ENCODE results near the gene HORMAD2.

- TF ChIP-seq CTCF (conservative IDR thresholded peaks at IDR 0.05; ENCODE audit: low read length) (no peak), EZH2phosphoT487 (IDR thresholded peaks at IDR 0.05; ENCODE audit: borderline replicate concordance) (no peak)
Observed at GRCh38 chr22:30211124-30211820, 131.0 kb downstream of the HORMAD2 start.
